ENCODE results near the gene STX3.

Gene STX3

DNA sequence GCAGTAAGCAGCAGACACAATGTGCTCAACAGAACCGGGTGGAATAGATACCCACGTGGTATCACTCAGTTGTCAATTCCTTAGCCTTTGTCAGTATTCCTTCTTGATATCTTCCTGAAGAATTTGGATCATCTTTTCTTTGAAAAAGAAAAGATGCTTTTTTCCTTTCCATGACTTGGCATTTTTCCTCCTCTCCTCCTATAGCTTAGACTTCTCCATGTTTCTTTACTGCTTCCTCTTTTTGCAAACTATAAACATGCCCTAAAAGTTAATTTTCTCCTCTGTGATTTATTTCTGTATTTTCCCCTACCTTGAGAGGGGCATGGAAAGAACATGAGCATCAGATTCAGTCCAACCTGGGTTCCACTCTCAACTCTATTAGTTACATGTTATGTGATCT lies 78.4 kb downstream of the STX3 start:
- TF ChIP-seq, protein P1, sequence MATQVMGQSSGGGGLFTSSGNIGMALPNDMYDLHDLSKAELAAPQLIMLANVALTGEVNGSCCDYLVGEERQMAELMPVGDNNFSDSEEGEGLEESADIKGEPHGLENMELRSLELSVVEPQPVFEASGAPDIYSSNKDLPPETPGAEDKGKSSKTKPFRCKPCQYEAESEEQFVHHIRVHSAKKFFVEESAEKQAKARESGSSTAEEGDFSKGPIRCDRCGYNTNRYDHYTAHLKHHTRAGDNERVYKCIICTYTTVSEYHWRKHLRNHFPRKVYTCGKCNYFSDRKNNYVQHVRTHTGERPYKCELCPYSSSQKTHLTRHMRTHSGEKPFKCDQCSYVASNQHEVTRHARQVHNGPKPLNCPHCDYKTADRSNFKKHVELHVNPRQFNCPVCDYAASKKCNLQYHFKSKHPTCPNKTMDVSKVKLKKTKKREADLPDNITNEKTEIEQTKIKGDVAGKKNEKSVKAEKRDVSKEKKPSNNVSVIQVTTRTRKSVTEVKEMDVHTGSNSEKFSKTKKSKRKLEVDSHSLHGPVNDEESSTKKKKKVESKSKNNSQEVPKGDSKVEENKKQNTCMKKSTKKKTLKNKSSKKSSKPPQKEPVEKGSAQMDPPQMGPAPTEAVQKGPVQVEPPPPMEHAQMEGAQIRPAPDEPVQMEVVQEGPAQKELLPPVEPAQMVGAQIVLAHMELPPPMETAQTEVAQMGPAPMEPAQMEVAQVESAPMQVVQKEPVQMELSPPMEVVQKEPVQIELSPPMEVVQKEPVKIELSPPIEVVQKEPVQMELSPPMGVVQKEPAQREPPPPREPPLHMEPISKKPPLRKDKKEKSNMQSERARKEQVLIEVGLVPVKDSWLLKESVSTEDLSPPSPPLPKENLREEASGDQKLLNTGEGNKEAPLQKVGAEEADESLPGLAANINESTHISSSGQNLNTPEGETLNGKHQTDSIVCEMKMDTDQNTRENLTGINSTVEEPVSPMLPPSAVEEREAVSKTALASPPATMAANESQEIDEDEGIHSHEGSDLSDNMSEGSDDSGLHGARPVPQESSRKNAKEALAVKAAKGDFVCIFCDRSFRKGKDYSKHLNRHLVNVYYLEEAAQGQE (IDR thresholded peaks at IDR 0.05; ENCODE audit: insufficient replicate concordance, low read depth): no peak
- no peak for TF ChIP-seq GABPA (IDR thresholded peaks at IDR 0.05; ENCODE audit: low read depth)
- TF ChIP-seq SPI1 (IDR thresholded peaks at IDR 0.05; ENCODE audit: borderline replicate concordance, low read depth): peak; percentile 60; the same call in 1 of the 2 replicates
- Histone ChIP-seq H3K27me3 (ENCODE audit: insufficient read depth, poor library complexity, severe bottlenecking) (no peaks in the 10 kb centered on the region), H3K4me3 (replicated peaks; ENCODE audit: insufficient read depth, low read length) (no peak overlapping the region), H3K27ac (replicated peaks) (no peak overlapping the region)
- DNase-seq (ENCODE audit: low read depth in 1 of 2, low spot score in 1 of 2): no peak

- no peak overlapping the region for H3K4me3 ChIP-seq (replicated peaks; ENCODE audit: insufficient read depth, low read length)
- no peak for DNase-seq (ENCODE audit: low read depth in 1 of 2, low spot score in 1 of 2)
- TF ChIP-seq POLR2AphosphoS5 (IDR thresholded peaks at IDR 0.05; ENCODE audit: low read depth) (no peak), SPI1 (IDR thresholded peaks at IDR 0.05; ENCODE audit: borderline replicate concordance, low read depth) (no peak), GABPA (IDR thresholded peaks at IDR 0.05; ENCODE audit: low read depth) (no peak)
- TF ChIP-seq, protein P2, sequence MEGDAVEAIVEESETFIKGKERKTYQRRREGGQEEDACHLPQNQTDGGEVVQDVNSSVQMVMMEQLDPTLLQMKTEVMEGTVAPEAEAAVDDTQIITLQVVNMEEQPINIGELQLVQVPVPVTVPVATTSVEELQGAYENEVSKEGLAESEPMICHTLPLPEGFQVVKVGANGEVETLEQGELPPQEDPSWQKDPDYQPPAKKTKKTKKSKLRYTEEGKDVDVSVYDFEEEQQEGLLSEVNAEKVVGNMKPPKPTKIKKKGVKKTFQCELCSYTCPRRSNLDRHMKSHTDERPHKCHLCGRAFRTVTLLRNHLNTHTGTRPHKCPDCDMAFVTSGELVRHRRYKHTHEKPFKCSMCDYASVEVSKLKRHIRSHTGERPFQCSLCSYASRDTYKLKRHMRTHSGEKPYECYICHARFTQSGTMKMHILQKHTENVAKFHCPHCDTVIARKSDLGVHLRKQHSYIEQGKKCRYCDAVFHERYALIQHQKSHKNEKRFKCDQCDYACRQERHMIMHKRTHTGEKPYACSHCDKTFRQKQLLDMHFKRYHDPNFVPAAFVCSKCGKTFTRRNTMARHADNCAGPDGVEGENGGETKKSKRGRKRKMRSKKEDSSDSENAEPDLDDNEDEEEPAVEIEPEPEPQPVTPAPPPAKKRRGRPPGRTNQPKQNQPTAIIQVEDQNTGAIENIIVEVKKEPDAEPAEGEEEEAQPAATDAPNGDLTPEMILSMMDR (IDR thresholded peaks at IDR 0.05; ENCODE audit: insufficient read depth, low read length): no peak
- TF ChIP-seq, protein P1 (IDR thresholded peaks at IDR 0.05; ENCODE audit: insufficient replicate concordance, low read depth): no peak
- H3K27me3 ChIP-seq (ENCODE audit: insufficient read depth, poor library complexity, severe bottlenecking): no peaks in the 10 kb centered on the region
- H3K27ac ChIP-seq (replicated peaks): no peak overlapping the region
Measured at GRCh38 chr11:59839615-59840014, 84.4 kb downstream of the STX3 start.

DNA sequence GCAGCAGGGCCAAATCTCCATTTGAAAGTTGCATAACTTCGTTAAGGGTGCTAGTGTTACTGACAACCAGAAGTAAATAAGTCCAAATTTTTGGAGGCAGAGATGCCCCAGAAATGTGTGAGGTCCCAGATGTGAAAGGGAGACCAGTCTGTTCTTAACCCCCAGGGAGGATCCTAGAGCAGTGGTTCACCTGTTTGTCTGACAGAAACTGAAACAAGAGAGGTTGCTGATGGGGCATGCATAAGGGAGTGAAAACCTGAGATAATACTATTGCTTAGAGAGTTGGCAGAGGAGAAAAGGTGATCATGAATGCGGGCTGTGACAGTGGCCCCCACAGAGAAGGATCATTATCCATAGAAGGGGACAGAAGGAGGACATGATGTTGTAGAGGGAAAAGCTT lies 86.3 kb downstream of the STX3 start:
- no peak overlapping the region for H3K4me3 ChIP-seq (replicated peaks; ENCODE audit: insufficient read depth, low read length)
- H3K27me3 ChIP-seq (ENCODE audit: insufficient read depth, poor library complexity, severe bottlenecking): no peaks in the 10 kb centered on the region
- H3K27ac ChIP-seq (replicated peaks): no peak overlapping the region
- DNase-seq (ENCODE audit: low read depth in 1 of 2, low spot score in 1 of 2): no peak
- no peak for TF ChIP-seq GABPA (IDR thresholded peaks at IDR 0.05; ENCODE audit: low read depth)
- TF ChIP-seq, protein P1 (IDR thresholded peaks at IDR 0.05; ENCODE audit: insufficient replicate concordance, low read depth): no peak
- TF ChIP-seq, protein P2 (IDR thresholded peaks at IDR 0.05; ENCODE audit: insufficient read depth, low read length): no peak
- no peak for TF ChIP-seq POLR2AphosphoS5 (IDR thresholded peaks at IDR 0.05; ENCODE audit: low read depth)
- TF ChIP-seq SPI1 (IDR thresholded peaks at IDR 0.05; ENCODE audit: borderline replicate concordance, low read depth): no peak

All from HL-60 (cell line).